NCI-H146 (cell line): Measurements from ENCODE around the gene AP3M1.
"Not testable (repeated sequence)": the region's sequence is repeated elsewhere in the genome, so short reads cannot be mapped to it uniquely, and the experiment has no call there.

Experiments used
- DNase-seq: peaks from one replicate; lab custom pipeline; 2025; lab: John Stamatoyannopoulos, UW

The AP3M1 gene, protein sequence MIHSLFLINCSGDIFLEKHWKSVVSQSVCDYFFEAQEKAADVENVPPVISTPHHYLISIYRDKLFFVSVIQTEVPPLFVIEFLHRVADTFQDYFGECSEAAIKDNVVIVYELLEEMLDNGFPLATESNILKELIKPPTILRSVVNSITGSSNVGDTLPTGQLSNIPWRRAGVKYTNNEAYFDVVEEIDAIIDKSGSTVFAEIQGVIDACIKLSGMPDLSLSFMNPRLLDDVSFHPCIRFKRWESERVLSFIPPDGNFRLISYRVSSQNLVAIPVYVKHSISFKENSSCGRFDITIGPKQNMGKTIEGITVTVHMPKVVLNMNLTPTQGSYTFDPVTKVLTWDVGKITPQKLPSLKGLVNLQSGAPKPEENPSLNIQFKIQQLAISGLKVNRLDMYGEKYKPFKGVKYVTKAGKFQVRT

DNA sequence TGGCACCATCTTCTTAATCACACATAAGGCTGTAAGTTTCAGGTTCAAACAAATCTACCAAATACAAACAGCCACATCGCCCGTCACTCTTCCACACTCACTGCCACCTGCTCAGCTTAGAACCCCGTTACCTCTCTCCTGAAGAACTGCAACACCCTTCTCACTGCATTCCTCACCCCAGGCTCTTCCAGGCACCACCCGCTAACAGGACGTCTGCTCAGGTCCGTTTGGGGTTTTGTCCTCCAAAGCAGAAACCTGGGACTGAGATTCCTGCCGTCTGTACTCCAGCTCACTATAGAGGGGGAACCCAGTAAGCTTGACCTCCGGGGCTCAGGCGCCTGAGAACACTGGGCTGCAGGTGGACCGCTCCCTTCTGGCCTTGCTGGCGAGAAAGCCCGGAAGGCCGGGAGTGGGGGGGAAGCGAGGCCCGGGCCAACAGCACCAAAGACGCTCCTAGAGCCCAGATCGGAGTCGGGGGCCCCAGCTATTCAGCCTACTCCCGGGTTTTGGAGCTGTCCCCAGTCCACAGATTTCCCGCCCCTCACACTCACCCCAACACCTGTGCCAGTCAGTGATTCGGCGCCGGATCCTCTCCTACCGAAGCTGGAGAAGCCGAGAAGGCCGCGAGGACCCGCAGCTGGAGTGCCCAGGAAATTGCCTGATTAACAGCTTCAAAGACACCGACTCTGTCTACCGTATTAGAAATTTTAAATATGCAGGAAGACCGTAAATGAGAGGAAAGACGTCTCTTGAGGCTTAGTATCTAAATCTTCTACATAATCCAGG lies at the start of gene AP3M1:
AP3M1 (minus strand) TSS at position 625 of the 786 bp plus-strand sequence. CDS start 12,449 bp downstream, outside the sequence.
- peak; percentile 92 for DNase-seq

DNA sequence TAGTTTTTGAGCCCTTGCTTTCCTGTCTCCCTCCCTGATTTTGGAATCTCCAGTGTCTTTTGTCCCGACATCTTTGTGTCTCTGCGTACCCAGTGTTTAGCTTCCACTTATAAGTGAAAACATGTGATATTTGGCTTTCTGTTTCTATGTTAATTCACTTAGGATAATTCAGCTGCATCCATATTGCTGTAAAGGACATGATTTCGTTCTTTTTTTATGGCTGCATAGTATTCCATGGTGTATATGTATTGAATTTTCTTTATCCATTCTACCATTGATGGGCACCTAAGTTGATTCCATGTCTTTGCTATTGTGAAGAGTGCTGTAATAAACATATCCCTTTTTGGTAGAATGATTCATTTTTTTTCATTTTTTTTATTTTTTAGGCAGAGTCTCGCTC lies 48.7 kb upstream of the AP3M1 start:
- DNase-seq = no peak

DNA sequence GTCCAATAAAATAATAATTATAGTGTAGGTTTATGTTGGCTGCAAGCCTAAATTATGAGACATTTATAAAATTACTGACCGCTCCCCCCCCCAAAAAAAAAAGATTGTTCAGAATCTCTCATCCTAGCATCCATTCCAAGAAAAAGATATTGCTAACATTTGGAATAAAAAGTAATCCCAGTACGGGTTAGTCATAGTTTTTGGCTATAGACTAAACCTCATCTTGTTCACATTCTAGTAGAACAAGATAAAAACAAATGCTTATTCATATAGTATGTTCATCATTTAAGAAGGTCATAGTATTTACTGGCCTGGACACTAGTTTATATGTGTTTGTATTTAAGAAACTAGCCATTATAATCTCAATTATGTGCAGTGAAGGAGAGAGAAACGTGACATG lies 44.4 kb upstream of the AP3M1 start:
- no peak for DNase-seq

DNA sequence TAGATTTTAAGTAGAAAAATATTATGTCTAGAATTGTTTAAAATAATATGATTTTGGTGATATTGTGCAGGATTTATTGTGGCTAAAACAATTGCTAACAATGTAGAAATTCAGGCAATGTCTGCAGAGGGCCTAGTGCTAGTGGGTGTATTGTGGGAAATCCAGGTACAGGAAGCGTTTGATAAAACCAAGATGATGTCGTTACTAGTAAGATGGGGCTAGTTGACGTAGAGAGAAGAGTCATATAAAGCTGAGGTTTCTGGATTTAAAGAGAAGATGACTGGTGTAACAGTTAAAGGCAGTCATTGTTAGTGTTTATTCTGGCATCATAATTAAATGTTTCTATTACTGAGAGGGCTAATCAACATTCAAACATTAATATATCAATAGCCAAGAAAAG lies 43.9 kb upstream of the AP3M1 start:
- DNase-seq = no peak

DNA sequence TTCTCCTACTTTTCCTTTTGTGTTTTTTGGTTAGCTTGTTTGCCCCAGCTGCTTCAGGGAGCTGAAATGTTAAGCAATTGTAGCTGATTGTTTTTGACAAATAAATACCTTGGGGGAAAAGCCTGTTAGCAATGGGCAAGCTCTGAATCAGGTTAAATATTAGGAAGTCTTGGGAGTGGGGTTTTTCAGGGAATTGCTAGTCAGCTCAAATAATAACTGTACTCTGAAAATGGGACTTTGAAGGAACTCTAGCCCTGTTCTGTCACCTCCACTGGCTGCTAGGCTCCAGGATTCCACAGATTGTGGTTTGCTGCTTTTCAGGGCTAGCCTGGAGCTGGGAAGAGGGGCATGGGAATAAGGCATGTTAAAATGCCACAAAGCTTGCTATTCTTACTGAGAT lies 39.9 kb upstream of the AP3M1 start:
- DNase-seq = no peak

DNA sequence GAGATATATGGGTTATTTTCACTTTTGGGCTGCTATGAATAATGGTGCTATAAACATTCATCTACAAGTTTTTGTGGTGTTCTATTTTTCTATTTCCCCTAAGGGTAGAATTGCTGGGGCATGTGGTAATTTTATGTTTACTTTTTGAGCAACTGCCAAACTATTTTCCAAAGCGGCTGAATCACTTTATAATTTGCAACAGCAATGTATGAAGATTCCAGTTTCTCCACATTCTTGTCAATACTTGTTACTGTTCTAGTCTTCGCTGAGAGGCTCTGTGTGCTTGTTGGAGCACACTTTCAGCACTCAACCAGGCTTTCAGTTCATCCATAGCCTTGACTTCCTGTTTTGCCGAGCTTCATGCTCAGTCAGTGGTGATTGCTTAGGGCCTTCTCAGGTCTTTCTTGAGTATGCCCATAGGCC lies 39.4 kb upstream of the AP3M1 start:
- DNase-seq = no peak

DNA sequence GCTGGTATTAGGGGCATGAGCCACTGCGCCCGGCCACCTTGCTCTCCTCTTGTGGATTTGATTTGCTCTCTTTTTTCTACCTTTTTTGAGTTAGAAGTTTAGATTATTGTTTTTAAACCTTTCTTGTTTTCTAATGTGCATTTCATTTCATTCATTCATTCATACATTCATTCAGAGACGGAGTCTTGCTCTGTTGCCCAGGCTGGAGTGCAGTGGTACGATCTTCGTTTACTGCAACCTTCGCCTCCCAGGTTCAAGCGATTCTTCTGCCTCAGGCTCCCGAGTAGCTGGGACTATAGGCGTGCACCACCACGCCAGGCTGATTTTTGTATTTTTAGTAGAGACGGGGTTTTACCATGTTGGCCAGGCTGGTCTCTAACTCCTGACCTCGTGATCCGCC lies 38.0 kb upstream of the AP3M1 start:
- not testable (repeated sequence) for DNase-seq

DNA sequence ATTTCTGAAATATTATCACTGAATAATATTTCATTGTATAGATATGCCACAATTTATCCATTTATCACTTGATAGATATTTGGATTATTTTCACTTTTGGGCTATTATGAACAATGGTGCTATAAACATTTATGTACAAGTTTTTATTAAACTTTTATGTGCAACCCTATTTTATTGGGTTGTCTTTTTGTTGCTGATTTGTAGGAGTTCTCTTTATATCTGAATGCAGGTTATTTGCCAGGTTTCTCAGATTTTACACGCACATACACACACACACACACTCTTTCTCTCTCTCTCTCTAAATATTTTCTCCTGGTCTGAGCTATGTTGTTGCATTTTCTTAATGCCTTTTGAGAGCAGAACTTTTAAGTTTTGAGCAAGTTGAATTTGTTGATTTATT lies 36.6 kb upstream of the AP3M1 start:
- no peak for DNase-seq

DNA sequence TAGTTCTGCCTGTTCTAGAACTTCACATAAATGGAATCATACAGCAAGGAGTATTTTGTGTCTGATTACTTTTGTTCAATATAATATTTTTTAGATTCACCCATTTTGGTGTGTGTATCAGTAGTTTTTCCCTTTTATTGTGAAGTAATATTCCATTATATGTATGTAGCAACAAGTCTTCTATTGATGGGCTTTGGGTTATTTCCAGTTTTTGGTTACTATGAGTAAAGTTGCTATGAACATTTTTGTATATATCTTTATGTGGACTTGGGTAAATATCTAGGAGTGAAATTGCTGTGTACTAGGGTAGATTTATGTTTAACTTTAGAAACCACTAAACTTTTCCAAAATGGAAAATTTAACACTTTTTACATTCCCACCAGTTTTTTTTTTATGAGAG lies 36.0 kb upstream of the AP3M1 start:
- no peak for DNase-seq

DNA sequence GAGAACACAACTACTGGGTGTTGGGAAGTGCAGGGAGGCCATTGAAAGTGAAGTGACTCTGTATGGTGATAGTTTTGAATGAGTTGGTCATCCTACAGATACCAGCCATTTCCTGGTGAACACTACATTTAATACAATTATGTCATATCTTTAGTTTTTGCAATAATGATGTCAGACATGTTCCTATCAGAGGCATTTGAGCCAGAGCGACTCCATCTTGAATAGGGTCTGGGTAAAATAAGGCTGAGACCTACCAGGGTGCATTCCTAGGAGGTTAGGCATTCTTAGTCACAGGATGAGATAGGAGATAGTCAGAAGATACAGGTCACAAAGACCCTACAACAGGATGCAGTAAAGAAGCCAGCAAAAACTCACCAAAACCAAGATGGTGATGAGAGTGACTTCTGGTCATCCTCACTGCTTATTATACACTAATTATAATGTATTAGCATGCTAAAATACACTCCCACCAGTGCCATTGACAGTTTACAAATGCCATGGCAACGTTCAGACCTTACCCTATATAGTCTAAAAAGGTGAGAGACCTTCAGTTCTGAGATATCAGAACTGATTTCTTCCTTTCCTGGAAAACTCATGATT lies 28.6 kb upstream of the AP3M1 start:
- DNase-seq = no peak

DNA sequence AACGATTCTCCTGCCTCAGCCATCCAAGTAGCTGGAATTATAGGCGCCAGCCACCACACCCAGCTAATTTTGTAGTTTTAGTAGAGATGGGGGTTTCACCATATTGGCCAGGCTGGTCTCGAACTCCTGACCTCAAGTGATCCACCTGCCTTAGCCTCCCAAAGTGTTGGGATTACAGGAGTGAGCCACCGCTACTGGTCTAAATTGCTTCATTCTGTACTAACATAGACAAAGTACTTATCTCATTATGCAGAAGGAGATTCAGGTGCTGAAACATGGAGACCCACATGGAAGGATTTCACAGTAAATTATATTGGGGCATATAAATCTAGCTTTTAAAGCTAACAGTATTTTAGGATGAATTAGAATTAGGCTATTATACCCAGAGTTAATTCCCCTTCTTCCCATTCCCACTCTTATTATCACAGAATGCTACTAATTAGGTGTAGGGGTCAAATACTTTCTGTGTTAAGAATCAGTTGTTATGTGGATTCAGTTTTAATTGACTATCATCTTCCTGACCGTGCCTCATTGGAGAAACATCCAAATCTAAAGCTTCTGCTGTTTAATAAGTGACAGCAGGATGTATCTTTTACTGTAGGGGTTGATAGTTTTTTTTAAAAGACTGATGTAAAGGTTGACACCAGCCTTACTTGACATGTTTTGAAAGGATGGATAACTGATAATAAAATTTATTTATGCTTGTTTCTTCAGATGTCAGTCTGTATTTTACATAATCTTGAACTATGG lies 27.6 kb upstream of the AP3M1 start:
- DNase-seq = no peak

DNA sequence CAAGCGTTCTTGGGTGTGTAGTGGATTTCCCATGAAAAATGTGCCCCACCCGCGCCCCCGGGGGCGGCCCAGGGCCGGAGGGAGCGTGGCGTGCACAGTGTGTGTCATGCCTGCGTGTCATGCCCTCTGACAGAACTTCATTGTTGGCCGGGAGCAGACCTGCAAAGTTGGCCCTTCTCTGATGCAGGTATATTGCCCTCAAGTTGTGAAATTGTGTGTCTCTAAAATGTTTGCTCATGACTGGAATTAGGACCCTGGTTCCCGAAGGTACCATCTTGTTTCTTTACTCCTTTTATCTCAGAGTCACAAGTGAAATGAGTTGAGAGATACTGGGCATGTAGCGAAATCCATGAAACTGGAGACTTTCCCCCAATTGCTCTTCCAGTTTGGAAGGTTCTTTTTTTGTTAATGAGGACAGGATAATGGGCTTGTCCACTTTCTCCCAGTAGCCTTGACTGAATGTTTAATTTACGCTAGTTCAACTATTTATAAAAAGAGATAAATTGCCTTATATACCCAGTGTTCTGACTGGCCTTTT lies 26.6 kb upstream of the AP3M1 start:
- DNase-seq = peak; percentile 30

DNA sequence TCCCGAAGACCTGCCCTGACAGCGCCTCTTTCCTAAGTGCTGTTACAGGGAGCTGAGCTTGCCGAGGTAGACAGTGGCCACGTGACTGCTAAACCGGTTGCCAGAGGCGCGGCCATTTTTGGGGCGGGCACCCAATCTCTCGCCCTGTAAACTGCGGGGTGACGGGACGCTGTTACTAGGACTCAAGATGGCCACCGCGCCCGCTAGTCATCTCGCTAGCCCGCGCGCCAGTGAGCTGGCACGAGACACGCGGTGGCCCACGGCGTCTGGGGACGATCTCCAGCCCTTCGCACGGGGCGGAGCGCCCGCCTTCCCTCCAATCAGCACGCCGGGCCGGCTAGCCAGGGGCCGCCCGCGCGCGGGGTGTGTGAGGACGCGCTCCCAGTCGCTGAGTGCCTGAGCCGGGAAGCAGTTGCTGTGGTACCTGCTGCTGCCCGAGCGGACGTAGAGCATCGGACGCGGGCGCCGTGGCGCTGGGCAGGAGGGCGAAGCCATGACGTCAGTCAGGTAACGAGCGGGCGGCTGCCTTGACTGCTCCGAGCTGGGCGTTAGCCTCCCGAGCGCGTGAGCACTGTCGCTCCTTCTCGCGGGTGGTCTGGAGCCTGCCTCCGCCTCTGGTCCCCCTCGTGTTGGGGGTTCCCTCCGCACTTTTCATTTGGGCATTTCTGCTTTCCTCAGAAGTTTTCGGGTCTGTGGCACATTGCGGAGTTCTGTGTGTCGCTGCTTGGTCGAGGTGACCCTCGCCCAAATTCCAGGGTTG lies 25.9 kb upstream of the AP3M1 start:
- DNase-seq = peak; percentile 100

DNA sequence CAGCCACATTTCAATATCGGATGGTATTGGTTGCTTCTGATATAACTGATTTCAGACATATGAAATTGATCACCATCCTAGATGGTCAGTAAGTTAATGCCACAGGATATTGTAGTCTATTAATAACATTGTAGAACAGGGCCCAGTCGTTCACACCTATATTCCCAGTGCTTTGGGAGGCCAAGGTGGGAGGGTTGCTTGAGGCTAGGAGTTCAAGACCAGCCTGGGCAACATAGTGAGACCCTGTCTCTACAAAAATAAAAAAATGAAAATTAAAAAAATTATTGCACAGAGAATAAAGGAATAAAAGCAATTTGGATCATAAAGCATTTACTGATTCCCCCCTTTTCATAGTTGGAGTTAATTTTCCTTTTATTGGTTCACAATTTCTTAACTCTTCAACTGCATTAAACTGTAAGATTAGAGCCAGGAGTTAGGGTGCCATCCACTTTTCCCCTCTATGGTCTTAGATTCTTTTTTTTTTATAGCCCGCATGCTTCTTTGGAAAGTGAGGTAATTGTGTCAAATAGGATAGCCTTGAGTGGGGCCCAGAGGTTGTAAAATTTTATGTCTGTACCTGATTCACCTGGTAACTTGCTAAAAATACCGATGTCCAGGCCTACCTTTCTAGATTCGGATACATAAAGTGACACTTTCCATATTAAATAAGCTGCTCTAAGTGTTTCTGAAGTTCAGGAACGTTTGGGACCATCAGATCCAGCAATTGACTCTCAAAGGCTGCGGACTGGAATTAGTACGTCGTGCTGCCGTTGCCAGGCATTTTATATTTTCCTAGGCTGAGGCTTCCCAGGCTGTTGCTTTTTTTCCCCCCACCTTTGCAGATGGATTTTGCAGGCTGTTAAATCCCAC lies 25.1 kb upstream of the AP3M1 start:
- no peak for DNase-seq

DNA sequence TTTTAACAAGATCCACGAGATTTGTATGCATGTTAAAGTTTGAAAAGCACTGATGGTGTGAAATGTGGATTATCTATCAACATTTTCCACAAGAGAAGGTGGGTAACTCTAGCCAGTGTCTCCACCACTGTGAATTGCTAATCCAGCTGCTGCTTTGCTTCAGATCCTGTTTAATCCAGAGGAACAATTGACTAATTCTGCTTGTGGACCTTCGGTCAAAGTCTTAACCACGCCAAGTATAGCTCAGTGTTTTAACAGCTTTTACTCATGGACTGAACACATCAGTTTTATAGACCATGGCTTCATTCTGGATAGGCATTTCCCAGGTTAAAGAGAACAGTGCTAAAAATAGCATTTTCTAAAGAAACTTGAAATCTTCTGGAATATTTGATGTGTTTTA lies 23.9 kb upstream of the AP3M1 start:
- no peak for DNase-seq

DNA sequence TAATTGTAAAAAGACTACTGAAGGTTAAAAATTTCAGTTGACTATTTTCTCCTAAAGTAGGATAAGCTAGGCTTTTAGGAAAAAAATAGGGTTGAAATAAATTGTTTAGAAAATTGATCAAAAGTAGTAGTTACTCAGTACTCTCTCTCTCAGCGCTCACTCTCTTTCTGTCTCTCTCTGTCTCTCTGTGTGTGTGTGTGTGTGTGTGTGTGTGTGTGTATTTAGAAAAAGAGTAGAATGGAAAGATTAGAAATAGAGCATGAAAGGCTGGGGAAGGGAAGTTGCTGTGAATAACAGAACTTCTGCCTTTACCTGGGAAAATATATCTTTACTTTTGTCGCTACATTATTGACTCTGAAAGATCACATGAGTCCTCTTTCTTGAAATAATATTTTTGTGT lies 21.0 kb upstream of the AP3M1 start:
- no peak for DNase-seq

DNA sequence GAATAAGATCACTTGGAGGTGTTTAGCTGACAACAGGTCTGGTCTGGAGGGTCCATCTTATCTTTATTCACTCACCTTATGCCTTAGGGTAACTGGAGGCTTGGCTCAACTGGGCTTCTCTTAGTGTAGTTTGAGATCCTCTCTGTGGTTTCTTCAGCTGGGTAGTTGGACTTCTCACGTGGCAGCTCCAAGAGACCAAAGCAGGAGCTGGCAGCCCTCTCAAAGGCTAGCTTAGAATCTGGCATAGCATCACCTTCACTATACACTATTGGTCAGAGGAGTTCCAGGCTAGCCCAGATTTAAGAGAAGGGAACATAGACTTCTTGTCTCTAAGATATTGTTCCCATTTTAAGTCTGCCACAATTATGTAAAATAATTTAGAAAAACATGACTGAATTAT lies 16.8 kb upstream of the AP3M1 start:
- DNase-seq = no peak

DNA sequence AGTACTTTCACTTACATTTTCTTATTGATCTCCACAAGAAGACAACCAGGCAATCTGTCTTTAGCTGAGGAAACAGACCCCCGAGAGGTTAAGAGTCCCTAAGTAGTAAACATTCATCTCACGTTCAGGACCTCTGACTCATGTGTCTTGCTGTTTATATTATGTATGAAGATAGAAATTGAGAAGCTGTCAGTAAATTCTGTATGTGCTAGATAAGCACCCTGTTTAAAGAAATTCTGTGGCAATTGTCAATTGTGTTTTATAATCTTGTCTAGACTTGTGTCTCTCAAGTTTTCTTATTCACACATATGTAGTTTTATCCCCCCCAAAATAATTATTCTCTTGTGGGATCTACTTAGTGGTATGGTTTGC lies 14.9 kb upstream of the AP3M1 start:
- DNase-seq = no peak

DNA sequence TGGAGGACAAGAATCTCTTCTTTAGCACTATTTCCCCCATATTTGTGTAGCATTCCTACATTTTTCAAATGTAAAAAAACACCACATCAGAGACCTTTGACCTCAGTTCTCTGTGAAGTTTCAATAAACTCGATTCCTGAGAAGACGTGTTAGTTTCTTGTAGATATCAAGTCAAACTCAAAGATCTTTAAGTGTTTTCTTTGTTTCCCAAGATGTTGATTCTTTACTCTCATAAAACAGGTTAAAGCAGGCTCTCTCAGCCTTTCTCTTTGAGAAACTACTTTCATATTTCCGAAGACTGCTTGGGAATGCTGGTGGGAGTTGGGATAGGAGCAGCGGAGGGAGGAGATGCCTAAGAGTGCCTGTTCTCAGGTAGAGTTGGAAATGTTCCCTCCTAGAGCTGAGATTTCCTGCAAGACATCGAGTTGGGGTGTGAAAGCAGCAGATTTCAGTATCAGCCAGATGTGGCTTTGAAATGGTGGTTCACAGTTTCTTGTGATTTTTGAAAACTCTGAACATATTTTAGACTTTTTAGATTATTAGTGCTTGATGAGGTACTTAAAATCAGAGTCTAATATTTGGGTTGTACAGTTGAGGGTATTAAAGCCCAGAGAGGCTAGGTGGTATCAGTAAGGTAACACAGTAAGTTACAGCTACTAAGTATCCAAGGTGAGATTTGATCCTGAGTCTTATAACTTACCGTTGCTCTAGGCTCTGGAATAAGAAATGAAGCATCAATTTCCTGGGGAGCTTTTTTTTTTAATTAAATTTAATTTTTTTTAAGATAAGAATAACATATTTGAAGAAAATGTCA lies 14.3 kb upstream of the AP3M1 start:
- no peak for DNase-seq
